Measurements from ENCODE around the gene SLC22A31.

SLC22A31 gene

DNA sequence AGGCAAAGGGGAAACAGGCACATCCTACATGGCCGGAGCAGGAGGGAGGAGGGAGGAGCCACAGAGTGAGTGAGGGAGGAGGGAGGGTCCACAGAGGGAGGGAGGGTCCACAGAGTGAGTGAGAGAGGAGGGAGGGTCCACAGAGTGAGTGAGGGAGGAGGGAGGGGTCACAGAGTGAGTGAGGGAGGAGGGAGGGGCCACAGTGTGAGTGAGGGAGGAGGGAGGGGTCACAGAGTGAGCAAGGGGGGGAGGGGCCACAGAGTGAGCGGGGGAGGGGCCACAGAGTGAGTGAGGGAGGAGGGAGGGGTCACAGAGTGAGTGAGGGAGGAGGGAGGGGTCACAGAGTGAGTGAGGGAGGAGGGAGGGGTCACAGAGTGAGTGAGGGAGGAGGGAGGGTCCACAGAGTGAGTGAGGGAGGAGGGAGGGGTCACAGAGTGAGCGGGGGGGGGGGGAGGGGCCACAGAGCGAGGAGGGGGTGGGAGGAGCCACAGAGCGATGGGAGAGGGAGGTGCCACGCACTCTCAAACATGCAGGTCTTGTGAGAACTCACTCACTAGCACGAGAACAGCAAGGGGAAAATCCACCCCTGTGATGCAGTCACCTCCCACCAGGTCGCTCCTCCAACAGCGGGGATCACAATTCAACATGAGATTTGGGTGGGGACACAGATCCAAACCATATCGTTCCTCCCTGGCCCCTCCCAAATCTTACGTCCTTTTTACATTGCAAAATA is 53.1 kb downstream of the SLC22A31 start:
- no peak for DNase-seq

DNA sequence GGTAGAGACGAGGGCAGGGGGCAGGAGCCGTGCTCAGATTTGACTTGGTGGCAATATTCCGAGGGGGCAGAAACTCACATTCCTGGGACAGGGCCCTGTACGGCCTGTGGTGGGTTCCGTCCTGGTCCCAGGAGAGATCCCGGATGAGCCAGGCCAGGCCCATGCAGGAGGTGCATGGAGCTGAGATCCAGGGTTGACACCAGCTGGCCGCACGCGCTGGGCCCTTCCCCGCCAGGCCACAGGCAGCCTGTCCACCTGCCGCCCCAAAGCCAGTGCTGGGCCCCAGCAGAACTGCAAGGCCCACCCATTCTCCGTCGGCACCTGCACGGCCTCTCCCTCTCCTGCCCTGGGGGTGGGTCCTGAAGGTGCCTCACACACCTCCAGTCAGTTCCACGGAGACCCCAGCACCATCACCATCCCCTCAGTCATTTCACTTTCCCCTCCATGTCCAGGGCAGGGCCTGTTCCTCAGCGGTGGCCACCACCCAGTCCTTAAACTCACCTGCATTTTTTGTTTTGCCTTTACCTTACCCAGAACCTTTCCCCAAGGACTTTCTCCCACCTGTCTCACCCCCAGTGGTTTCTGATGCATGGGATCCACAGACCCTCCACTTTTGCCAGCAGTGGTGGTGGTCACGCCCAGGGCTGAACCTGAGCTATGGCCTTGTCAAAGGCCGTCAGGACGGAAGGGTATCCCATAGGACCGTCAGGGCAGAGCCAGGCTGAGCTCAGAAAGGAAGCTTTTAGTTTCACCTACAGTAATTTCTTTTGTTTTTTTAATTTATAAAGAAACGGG is 53.9 kb downstream of the SLC22A31 start:
- no peak for DNase-seq
